Neural crest cell (in vitro differentiated cells): ENCODE measurements around the gene RRP9. TPM values are rescaled to one million over a fixed set of nuclear protein-coding genes. Genes with fewer than 3 reads are reported as not detected.

Source experiments
- DNase-seq: peaks from one replicate; pipeline ENCODE4 v3.0.0; 2021; ENCODE audit warnings: low read depth, mixed read lengths, low spot score
- H3K27ac Mint-ChIP-seq: one replicate; pipeline ENCODE4 v1.8.0; 2021; ENCODE audit warnings: mild to moderate bottlenecking, mixed read lengths; ENCODE audit not compliant: unreplicated experiment
- H3K27me3 Mint-ChIP-seq: 2 replicates; pipeline ENCODE4 v1.8.0; 2021; ENCODE audit warnings: low read depth, mild to moderate bottlenecking, mixed read lengths
- H3K36me3 Mint-ChIP-seq: 2 replicates; pipeline ENCODE4 v1.8.0; 2021; ENCODE audit warnings: low read depth, mild to moderate bottlenecking, mixed read lengths
- H3K4me1 Mint-ChIP-seq: 2 replicates; pipeline ENCODE4 v1.8.0; 2021; ENCODE audit warnings: mixed read lengths
- H3K4me3 Mint-ChIP-seq: one replicate; pipeline ENCODE4 v1.8.0; 2021; ENCODE audit warnings: mild to moderate bottlenecking, mixed read lengths
- H3K9me3 Mint-ChIP-seq: 2 replicates; pipeline ENCODE4 v1.8.0; 2021; ENCODE audit warnings: mixed read lengths
- CTCF ChIP-seq: fragments of 200-600 bp; sonication (generic); conservative IDR thresholded peaks from 2 replicates; pipeline ENCODE4 v1.5.0; 2021; ENCODE audit warnings: antibody characterized with exemption, mild to moderate bottlenecking
- total RNA-seq: library from RNA; stranded (reverse); gene quantifications from 2 replicates; pipeline ENCODE4 v1.2.1, GENCODE V29; 2021

Gene RRP9
- total RNA-seq, 1 donor from 2014 or later = 40.1 TPM

- Mint-ChIP-seq H3K36me3 (peaks cover 2% of the 10 kb centered on the region), H3K27me3 (peaks cover 9% of the 10 kb centered on the region), H3K9me3 (no peaks in the 10 kb centered on the region), H3K4me3 (peak overlapping the region; percentile 79), H3K4me1 (peaks cover 35% of the 10 kb centered on the region), H3K27ac (no peak overlapping the region)
- DNase-seq = no peak
- TF ChIP-seq CTCF = no peak
These were observed 43.4 kb upstream of the RRP9 start for GRCh38 chr3:51985063-51985462.

- peaks cover 34% of the 10 kb centered on the region for H3K4me1 Mint-ChIP-seq
- no peak overlapping the region for H3K27ac Mint-ChIP-seq
- DNase-seq = no peak
- peaks cover 2% of the 10 kb centered on the region for H3K36me3 Mint-ChIP-seq
- no peak for TF ChIP-seq CTCF
- H3K4me3 Mint-ChIP-seq = peak overlapping the region; percentile 88
- no peaks in the 10 kb centered on the region for H3K9me3 Mint-ChIP-seq
- peaks cover 8% of the 10 kb centered on the region for H3K27me3 Mint-ChIP-seq
These were observed 42.6 kb upstream of the RRP9 start for GRCh38 chr3:51984269-51984647.

DNA sequence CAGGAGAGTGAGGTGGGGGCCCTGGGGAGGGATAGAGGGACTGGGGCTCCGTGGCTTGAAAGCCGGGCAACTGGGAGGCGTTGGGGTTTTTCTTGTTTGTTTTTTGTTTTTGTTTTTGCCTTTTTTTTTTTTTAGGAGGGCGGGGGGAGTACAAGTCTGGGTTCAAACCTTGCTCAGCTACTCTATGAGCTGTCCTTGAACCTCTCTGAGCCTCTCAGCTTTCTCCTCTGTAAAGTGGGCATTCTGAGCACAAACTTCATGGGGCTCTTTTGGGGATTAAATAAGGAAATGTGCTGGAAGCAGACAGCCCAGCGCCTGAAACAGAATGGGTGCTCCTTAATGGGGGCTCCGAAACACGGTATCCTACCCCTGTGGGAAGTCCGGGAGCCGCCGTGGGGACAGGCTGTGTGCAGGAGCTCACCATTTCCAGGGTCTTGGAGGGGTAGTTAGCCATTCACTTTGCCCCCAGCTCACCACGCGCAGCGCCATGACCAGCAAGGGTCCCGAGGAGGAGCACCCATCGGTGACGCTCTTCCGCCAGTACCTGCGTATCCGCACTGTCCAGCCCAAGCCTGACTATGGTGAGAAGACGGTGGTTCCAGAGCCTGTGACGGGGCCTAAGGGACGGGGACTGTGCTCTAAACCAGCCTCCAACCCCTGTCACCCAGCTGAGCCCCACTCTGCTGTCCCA is 42.0 kb upstream of the RRP9 start:
- H3K4me3 Mint-ChIP-seq = peak overlapping the region; percentile 88
- H3K9me3 Mint-ChIP-seq = no peaks in the 10 kb centered on the region
- no peak for TF ChIP-seq CTCF
- H3K27ac Mint-ChIP-seq = peak overlapping the region; percentile 97
- H3K4me1 Mint-ChIP-seq = peaks cover 28% of the 10 kb centered on the region
- peaks cover 2% of the 10 kb centered on the region for H3K27me3 Mint-ChIP-seq
- peaks cover 2% of the 10 kb centered on the region for H3K36me3 Mint-ChIP-seq
- no peak for DNase-seq

DNA sequence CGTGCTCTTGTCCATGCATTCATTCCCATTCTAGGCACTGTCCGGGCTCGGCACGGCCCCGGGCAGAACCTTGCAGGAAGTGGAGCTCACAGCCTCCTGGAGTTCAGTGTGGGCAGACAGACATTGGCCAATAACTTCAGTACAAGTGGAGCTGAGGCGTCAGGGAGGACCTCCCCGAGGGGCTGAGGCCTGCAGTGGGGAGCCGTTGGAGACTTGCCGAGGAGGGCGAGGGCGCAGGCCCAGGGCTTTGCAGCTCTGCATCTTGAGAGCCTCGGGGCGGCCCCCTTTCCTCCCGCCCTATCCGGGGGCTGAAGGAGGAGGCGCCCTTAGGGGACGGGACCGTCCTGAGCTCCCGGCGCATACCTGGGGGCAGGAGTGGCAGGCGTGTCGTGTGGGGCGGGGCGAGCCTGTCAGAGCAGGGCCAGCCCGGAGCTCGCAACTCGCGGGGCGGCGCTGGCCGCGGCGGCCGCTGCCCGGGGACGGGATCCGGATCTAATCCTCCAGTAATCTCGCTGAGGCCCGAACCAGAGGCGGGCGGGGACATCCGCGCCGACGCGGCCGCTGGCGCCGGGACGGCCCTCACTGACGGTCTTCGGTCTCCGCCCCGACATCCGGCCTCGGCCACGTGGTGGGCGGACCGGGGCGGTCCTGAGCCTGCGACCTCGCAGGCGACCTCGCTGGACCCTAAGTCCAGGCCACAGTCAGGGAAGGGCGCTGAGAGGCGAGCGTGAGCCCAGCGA is 41.3 kb upstream of the RRP9 start, which contains the start of gene ACY1:
ACY1 (plus strand) TSS at position 698 of the 740 bp plus-strand sequence. CDS start 530 bp downstream, outside the sequence.
- Mint-ChIP-seq H3K27me3 (no peaks in the 10 kb centered on the region), H3K36me3 (peaks cover 2% of the 10 kb centered on the region), H3K27ac (peak within 1 kb of the TSS; percentile 97), H3K9me3 (no peaks in the 10 kb centered on the region), H3K4me1 (peaks cover 24% of the 10 kb centered on the region), H3K4me3 (peak within 1 kb of the TSS; percentile 88)
- DNase-seq = peak; percentile 76
- peak; percentile 35 for TF ChIP-seq CTCF

DNA sequence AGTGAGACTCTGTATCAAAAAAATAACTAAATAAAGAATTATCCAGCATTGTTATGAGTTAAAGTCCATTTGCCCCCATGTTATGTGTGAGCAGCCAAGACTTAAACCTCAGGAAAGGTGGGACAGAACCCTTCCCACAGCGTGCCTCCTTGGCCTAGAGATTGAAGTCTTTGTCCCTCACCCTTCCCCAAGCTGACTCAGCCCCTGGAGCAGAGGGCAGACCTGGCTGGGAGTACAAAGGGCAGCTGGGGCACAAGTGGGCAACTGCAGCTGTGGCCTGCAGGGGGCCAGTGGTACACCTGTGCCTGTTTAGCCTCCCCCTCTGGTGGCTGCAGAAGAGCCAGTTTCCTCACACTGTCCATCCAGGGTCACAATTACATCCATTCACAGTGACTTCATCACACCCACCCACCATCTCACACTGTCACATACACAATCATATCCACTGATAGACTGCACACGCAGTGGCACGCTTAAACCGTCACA is 40.7 kb upstream of the RRP9 start:
- Mint-ChIP-seq H3K4me1 (peaks cover 24% of the 10 kb centered on the region), H3K27ac (peak overlapping the region; percentile 88), H3K4me3 (peak overlapping the region; percentile 88), H3K36me3 (no peaks in the 10 kb centered on the region), H3K27me3 (no peaks in the 10 kb centered on the region), H3K9me3 (no peaks in the 10 kb centered on the region)
- no peak for DNase-seq
- TF ChIP-seq CTCF = peak; percentile 69
